ENCODE data around the gene NCEH1. TPM values are rescaled to one million over a fixed set of nuclear protein-coding genes. Genes with fewer than 3 reads are reported as not detected.

The NCEH1 gene
- total and polyA plus RNA-seq, 5 donors from 2014 or later: 0.43 to 2.1 (median 0.62) TPM

- Mint-ChIP-seq H3K27ac (no peak overlapping the region), H3K9me3 (peaks cover 0 to 14% (median 4%) of the 10 kb centered on the region in 7 donors), H3K4me3 (no peak overlapping the region), H3K4me1 (peaks cover 0 to 13% (median 9%) of the 10 kb centered on the region in 4 donors), H3K27me3 (peaks cover 6% of the 10 kb centered on the region), H3K36me3 (no peaks in the 10 kb centered on the region)
- Histone ChIP-seq H3K4me3 (ENCODE audit: low read depth, low read length) (no peak overlapping the region), H3K9me3 (ENCODE audit: control insufficient read depth in 2 of 2, low read length in 2 of 2) (peaks cover 0 to 2% of the 10 kb centered on the region in 2 experiments), H3K36me3 (ENCODE audit: control insufficient read depth, insufficient read depth, low read length) (no peaks in the 10 kb centered on the region), H3K27ac (ENCODE audit: insufficient read depth, low read length, poor library complexity, severe bottlenecking) (no peak overlapping the region), H3K27me3 (ENCODE audit: control insufficient read depth, insufficient read depth, low read length) (no peaks in the 10 kb centered on the region), H3K4me1 (ENCODE audit: control insufficient read depth, insufficient read depth, low read length, poor library complexity, severe bottlenecking) (no peaks in the 10 kb centered on the region)
- DNase-seq (no peak), ATAC-seq (ENCODE audit: low read depth in 2 of 2) (no peak)
These were observed 97.8 kb downstream of the NCEH1 start for GRCh38 chr3:172612871-172613678.

- peaks cover 0 to 2% of the 10 kb centered on the region in 2 experiments for H3K9me3 ChIP-seq (ENCODE audit: control insufficient read depth in 2 of 2, low read length in 2 of 2)
- H3K4me1 Mint-ChIP-seq: peaks cover 0 to 5% (median 0%) of the 10 kb centered on the region in 4 donors
- H3K4me1 ChIP-seq (ENCODE audit: control insufficient read depth, insufficient read depth, low read length, poor library complexity, severe bottlenecking): no peaks in the 10 kb centered on the region
- H3K4me3 Mint-ChIP-seq: no peak overlapping the region
- H3K27ac ChIP-seq (ENCODE audit: insufficient read depth, low read length, poor library complexity, severe bottlenecking): no peak overlapping the region
- H3K36me3 Mint-ChIP-seq: no peaks in the 10 kb centered on the region
- peaks cover 0 to 11% (median 4%) of the 10 kb centered on the region in 7 donors for H3K9me3 Mint-ChIP-seq
- H3K4me3 ChIP-seq (ENCODE audit: low read depth, low read length): no peak overlapping the region
- peak overlapping the region in 1 of 3 donors; percentile 63 for H3K27ac Mint-ChIP-seq
- H3K27me3 ChIP-seq (ENCODE audit: control insufficient read depth, insufficient read depth, low read length): no peaks in the 10 kb centered on the region
- ATAC-seq (ENCODE audit: low read depth in 2 of 2) (no peak), DNase-seq (no peak)
- no peaks in the 10 kb centered on the region for H3K36me3 ChIP-seq (ENCODE audit: control insufficient read depth, insufficient read depth, low read length)
- H3K27me3 Mint-ChIP-seq: peaks cover 10% of the 10 kb centered on the region
These were observed 101.1 kb downstream of the NCEH1 start for GRCh38 chr3:172609750-172610149.

- Mint-ChIP-seq H3K4me3 (no peak overlapping the region), H3K9me3 (peaks cover 0 to 11% (median 1%) of the 10 kb centered on the region in 7 donors), H3K27me3 (peaks cover 17% of the 10 kb centered on the region), H3K27ac (no peak overlapping the region), H3K36me3 (no peaks in the 10 kb centered on the region), H3K4me1 (peaks cover 0 to 5% (median 0%) of the 10 kb centered on the region in 4 donors)
- H3K36me3 ChIP-seq (ENCODE audit: control insufficient read depth, insufficient read depth, low read length): no peaks in the 10 kb centered on the region
- H3K4me3 ChIP-seq (ENCODE audit: low read depth, low read length): no peak overlapping the region
- no peak for ATAC-seq (ENCODE audit: low read depth in 2 of 2)
- no peak overlapping the region for H3K27ac ChIP-seq (ENCODE audit: insufficient read depth, low read length, poor library complexity, severe bottlenecking)
- peaks cover 0 to 2% of the 10 kb centered on the region in 2 experiments for H3K9me3 ChIP-seq (ENCODE audit: control insufficient read depth in 2 of 2, low read length in 2 of 2)
- no peaks in the 10 kb centered on the region for H3K4me1 ChIP-seq (ENCODE audit: control insufficient read depth, insufficient read depth, low read length, poor library complexity, severe bottlenecking)
- no peaks in the 10 kb centered on the region for H3K27me3 ChIP-seq (ENCODE audit: control insufficient read depth, insufficient read depth, low read length)
- DNase-seq: no peak
These were observed 102.3 kb downstream of the NCEH1 start for GRCh38 chr3:172608575-172608974.

GRCh38 chr3:172607305-172608121 lies 103.4 kb downstream of the NCEH1 start:
- H3K4me1 Mint-ChIP-seq: peaks cover 0 to 5% (median 0%) of the 10 kb centered on the region in 4 donors
- Histone ChIP-seq H3K4me3 (ENCODE audit: low read depth, low read length) (no peak overlapping the region), H3K27me3 (ENCODE audit: control insufficient read depth, insufficient read depth, low read length) (no peaks in the 10 kb centered on the region), H3K36me3 (ENCODE audit: control insufficient read depth, insufficient read depth, low read length) (no peaks in the 10 kb centered on the region), H3K9me3 (ENCODE audit: control insufficient read depth in 2 of 2, low read length in 2 of 2) (peaks cover 0 to 2% of the 10 kb centered on the region in 2 experiments), H3K27ac (ENCODE audit: insufficient read depth, low read length, poor library complexity, severe bottlenecking) (no peak overlapping the region), H3K4me1 (ENCODE audit: control insufficient read depth, insufficient read depth, low read length, poor library complexity, severe bottlenecking) (no peaks in the 10 kb centered on the region)
- DNase-seq (no peak), ATAC-seq (ENCODE audit: low read depth in 2 of 2) (no peak)
- H3K9me3 Mint-ChIP-seq: peaks cover 0 to 8% (median 1%) of the 10 kb centered on the region in 7 donors
- no peak overlapping the region for H3K27ac Mint-ChIP-seq
- no peak overlapping the region for H3K4me3 Mint-ChIP-seq
- H3K36me3 Mint-ChIP-seq: no peaks in the 10 kb centered on the region
- H3K27me3 Mint-ChIP-seq: peaks cover 17% of the 10 kb centered on the region

- ATAC-seq (ENCODE audit: low read depth in 2 of 2): no peak
- Histone ChIP-seq H3K4me1 (ENCODE audit: control insufficient read depth, insufficient read depth, low read length, poor library complexity, severe bottlenecking) (no peaks in the 10 kb centered on the region), H3K27ac (ENCODE audit: insufficient read depth, low read length, poor library complexity, severe bottlenecking) (no peak overlapping the region), H3K4me3 (ENCODE audit: low read depth, low read length) (no peak overlapping the region), H3K9me3 (ENCODE audit: control insufficient read depth in 2 of 2, low read length in 2 of 2) (peaks cover 0 to 2% of the 10 kb centered on the region in 2 experiments), H3K36me3 (ENCODE audit: control insufficient read depth, insufficient read depth, low read length) (no peaks in the 10 kb centered on the region), H3K27me3 (ENCODE audit: control insufficient read depth, insufficient read depth, low read length) (no peaks in the 10 kb centered on the region)
- Mint-ChIP-seq H3K9me3 (peaks cover 0 to 6% (median 1%) of the 10 kb centered on the region in 7 donors), H3K4me3 (no peak overlapping the region), H3K27ac (no peak overlapping the region), H3K4me1 (peaks cover 0 to 5% (median 0%) of the 10 kb centered on the region in 4 donors), H3K36me3 (no peaks in the 10 kb centered on the region), H3K27me3 (peaks cover 17% of the 10 kb centered on the region)
- DNase-seq: no peak
These were observed 104.8 kb downstream of the NCEH1 start for GRCh38 chr3:172606021-172606420.

- Mint-ChIP-seq H3K36me3 (no peaks in the 10 kb centered on the region), H3K27ac (no peak overlapping the region), H3K4me3 (no peak overlapping the region), H3K4me1 (peaks cover 0 to 5% (median 0%) of the 10 kb centered on the region in 4 donors), H3K9me3 (peaks cover 0 to 1% (median 0%) of the 10 kb centered on the region in 7 donors), H3K27me3 (peaks cover 20% of the 10 kb centered on the region)
- ATAC-seq (ENCODE audit: low read depth in 2 of 2): no peak
- no peak for DNase-seq
- H3K9me3 ChIP-seq (ENCODE audit: control insufficient read depth in 2 of 2, low read length in 2 of 2): peaks cover 0 to 2% of the 10 kb centered on the region in 2 experiments
- peaks cover 2% of the 10 kb centered on the region for H3K27me3 ChIP-seq (ENCODE audit: control insufficient read depth, insufficient read depth, low read length)
- H3K4me1 ChIP-seq (ENCODE audit: control insufficient read depth, insufficient read depth, low read length, poor library complexity, severe bottlenecking): no peaks in the 10 kb centered on the region
- H3K36me3 ChIP-seq (ENCODE audit: control insufficient read depth, insufficient read depth, low read length): no peaks in the 10 kb centered on the region
- H3K4me3 ChIP-seq (ENCODE audit: low read depth, low read length): no peak overlapping the region
- H3K27ac ChIP-seq (ENCODE audit: insufficient read depth, low read length, poor library complexity, severe bottlenecking): no peak overlapping the region
These were observed 105.8 kb downstream of the NCEH1 start for GRCh38 chr3:172604895-172605646.

GRCh38 chr3:172601066-172601832 lies 109.6 kb downstream of the NCEH1 start:
- H3K27me3 Mint-ChIP-seq: peaks cover 15% of the 10 kb centered on the region

More at GRCh38 chr3:172601066-172601832, 109.6 kb downstream of the NCEH1 start:
- H3K9me3 ChIP-seq (ENCODE audit: control insufficient read depth in 2 of 2, low read length in 2 of 2): no peaks in the 10 kb centered on the region
- H3K27ac ChIP-seq (ENCODE audit: insufficient read depth, low read length, poor library complexity, severe bottlenecking): no peak overlapping the region
- H3K4me3 ChIP-seq (ENCODE audit: low read depth, low read length): no peak overlapping the region
- no peak overlapping the region for H3K4me3 Mint-ChIP-seq
- DNase-seq: no peak
- H3K36me3 ChIP-seq (ENCODE audit: control insufficient read depth, insufficient read depth, low read length): no peaks in the 10 kb centered on the region
- peaks cover 0 to 7% (median under 1%) of the 10 kb centered on the region in 4 donors for H3K4me1 Mint-ChIP-seq
- H3K27me3 ChIP-seq (ENCODE audit: control insufficient read depth, insufficient read depth, low read length): peaks cover 2% of the 10 kb centered on the region
- H3K27ac Mint-ChIP-seq: no peak overlapping the region
- ATAC-seq (ENCODE audit: low read depth in 2 of 2): no peak
- H3K9me3 Mint-ChIP-seq: peaks cover 0 to 3% (median 0%) of the 10 kb centered on the region in 7 donors
- H3K4me1 ChIP-seq (ENCODE audit: control insufficient read depth, insufficient read depth, low read length, poor library complexity, severe bottlenecking): no peaks in the 10 kb centered on the region
- no peaks in the 10 kb centered on the region for H3K36me3 Mint-ChIP-seq
